ENCODE results near the gene MCF2L. TPM values are rescaled to one million over a fixed set of nuclear protein-coding genes. Genes with fewer than 3 reads are reported as not detected.

Gene MCF2L
- total RNA-seq, 1 experiment from 2014 or later, result 3.0 TPM

DNA sequence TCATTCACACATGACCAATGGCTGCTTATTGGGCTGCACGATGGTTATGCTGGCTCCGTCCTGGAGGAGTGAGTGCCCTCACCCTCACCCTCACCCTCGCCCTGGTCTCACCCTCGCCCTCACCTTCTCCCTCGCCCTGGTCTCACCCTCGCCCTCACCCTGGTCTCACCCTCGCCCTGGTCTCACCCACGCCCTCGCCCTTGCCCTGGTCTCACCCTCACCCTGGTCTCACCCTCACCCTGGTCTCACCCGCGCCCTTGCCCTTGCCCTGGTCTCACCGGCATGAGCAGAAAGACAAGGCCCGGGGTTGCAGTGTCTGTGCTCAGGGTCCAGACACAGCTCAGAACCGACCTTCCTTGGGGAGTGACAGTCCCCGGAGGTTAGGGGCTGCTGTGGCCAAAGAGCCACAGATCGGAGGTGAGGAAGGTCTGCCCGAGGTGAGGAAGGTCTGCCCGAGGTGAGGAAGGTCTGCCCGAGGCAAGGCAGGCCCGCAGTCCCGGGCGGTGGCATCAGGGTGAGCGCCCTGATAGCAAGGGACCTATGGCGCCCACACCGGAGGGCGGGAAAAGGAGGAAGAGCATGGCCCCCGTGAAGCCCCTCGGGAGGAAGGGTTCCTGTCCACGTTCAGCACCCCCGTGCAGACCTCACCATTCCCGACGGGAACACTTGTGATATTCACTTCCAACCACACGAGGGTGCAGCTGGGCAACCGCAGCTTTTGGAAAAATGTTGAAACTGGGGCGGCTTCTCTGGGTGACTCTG, 65.6 kb downstream of the MCF2L start:
- in situ Hi-C loops (cut with HindIII; ENCODE audit: low pct_unique_long_range_greater_than_20kb, low sequenced_read_pairs), result no loop called here
- DNase-seq (ENCODE audit: low read depth), result no peak

DNA sequence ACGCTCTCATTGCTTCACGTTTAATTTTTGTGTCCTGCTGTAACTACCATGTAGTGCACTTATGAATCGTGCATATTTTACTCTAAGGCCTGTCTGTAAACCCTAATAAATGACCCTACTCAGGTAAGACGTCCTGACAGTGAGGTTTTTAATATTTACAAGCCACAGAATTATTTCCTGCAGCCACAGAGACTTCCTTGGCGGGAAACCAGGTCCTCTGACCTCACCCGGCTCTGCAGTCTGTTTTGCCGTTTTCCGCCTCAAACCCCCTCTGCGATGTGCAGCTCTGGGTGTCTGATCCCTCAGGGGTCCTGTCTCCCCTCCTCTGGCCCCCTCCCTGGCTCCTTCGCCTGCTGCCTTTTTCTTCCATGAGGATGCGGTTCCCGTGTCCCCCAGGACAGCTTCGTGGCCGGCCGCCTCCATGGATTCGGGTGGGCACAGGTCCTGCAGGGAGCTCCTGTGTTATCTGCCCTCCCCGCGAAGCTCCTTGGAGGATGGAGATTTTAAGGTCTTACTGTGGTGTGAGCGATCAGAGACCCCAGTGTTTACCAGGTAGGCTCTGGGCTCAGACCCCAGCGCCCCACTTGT, 66.3 kb downstream of the MCF2L start:
- in situ Hi-C loops (cut with HindIII; ENCODE audit: low pct_unique_long_range_greater_than_20kb, low sequenced_read_pairs), result no loop called here
- no peak for DNase-seq (ENCODE audit: low read depth)

DNA sequence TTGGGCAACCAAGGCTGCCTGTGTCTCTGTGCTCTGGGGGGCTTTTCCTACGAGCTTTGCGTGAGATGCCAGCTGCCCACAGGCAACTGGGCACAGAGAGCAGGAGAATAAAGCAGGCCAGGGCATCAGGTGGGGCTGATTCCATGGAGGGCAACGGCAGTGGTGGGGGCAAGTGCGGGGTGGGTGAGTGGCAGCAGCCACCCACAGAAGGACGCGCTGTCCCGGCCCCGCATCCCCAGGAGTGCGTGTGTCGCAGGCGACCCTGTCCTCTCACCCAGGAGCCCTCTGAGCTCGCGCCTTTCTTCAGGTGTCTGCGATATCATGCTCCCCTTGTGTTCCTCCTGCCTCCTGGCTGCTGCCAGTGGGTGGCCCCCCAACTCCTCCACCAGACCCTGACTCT, 67.4 kb downstream of the MCF2L start:
- no peak for DNase-seq (ENCODE audit: low read depth)
- in situ Hi-C loops (cut with HindIII; ENCODE audit: low pct_unique_long_range_greater_than_20kb, low sequenced_read_pairs), result no loop called here

DNA sequence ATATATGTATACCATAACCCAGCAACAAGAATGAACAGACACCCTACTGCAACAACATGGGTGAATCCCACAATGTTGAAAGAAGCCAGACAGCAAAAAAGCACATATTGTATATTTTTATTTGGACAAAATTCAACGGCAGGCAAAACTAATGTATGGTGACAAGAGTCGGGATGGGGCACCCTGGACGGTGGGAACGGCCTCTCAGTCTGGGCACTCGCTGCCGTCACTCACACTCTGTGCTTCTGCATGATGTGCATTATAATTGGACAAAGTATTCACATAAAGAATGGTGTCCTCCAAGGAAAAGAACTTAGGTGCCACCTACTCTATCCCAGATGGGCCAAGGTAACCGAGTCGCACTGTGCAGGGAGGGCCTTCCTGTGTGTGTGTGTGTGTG, 71.0 kb downstream of the MCF2L start:
- DNase-seq (ENCODE audit: low read depth), result no peak
- in situ Hi-C loops (cut with HindIII; ENCODE audit: low pct_unique_long_range_greater_than_20kb, low sequenced_read_pairs), result no loop called here

DNA sequence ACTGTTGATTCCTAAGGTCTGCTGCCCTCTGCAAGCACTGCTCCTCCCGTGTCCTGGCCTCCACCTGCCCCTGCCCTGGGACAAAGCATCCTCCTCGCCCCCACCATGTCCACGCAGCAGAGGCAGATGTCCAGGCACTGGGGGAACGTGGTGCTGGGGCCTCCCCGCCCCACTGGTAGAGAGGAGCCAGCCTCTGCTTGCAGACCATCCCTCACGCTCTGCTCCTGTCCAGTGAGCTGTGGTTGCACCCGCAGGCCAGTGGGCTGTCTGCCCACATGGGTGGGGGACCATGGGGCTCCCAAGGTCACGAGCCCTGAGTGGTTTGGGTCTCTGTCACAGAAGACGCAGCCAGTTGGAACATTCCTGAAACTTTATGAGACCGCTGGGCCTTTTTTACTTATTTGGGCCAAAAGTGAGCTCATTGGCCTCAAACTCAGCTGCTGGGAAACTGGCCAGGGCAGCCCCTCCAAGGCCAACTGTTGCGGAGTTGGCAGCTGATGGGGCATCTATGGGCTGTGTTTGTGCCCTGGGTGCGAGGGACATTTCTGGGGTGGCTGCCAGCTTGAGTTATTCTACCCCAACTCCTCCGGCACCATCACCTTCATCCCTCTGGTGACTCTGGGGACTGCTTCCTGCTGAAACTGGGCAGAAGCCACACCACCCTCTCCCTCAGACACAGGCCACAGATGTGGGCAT, 71.7 kb downstream of the MCF2L start:
- DNase-seq (ENCODE audit: low read depth), result no peak
- in situ Hi-C loops (cut with HindIII; ENCODE audit: low pct_unique_long_range_greater_than_20kb, low sequenced_read_pairs), result no loop called here

DNA sequence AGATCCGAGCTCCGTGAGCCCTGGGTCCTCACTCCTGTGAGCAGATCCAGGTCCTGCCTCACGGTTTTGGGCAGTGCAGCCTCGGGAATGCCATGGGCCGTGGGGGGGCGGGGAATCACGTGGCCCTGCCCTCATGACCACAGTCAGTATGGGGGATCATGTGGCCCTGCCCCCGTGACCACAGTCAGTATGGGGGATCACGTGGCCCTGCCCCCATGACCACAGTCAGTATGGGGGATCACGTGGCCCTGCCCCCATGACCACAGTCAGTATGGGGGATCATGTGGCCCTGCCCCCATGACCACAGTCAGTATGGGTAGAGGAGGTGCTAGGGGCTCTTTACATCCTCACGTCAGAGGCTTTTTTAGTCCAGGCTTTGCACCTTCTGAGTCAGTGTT, 72.3 kb downstream of the MCF2L start:
- in situ Hi-C loops (cut with HindIII; ENCODE audit: low pct_unique_long_range_greater_than_20kb, low sequenced_read_pairs), result no loop called here
- no peak for DNase-seq (ENCODE audit: low read depth)

DNA sequence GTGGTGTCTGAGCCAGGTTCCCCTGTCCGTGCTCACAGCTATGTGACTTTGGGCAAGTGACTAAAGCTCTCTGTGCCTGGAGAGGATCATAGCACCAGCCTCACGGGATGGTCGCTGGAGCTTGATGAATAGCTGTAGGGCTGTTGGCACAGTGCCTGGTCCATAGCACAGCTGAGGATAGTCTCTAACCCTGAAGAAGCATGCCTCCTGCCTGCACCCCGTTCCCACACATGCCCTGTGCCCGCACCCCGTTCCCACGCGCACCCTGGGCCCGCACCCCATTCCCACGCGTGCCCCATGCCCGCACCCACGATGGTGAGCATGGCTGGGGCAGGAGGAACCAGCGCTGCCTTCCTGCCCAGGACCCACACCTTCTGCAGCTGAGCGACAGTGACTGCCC, 72.9 kb downstream of the MCF2L start:
- DNase-seq (ENCODE audit: low read depth), result no peak
- in situ Hi-C loops (cut with HindIII; ENCODE audit: low pct_unique_long_range_greater_than_20kb, low sequenced_read_pairs), result no loop called here

DNA sequence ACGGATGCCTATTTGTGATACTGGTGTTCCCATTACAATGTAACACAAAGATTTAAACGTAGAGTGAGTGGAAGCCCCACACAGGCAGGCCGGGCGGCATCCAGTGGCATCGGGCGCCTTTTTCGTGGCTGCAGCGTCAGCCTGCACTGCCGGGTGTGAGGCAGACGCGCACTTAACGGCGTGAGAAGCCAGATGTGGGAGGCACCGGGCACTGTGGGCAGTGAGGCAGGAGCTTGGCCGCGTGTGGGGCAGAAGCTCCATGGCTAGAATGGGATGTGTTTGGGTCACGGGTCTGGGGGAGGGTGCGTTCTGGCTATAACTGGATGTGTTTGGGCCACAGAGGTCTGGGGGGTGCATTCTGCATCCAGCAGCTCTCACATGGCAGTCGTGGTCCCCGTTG, 73.4 kb downstream of the MCF2L start:
- no peak for DNase-seq (ENCODE audit: low read depth)
- in situ Hi-C loops (cut with HindIII; ENCODE audit: low pct_unique_long_range_greater_than_20kb, low sequenced_read_pairs), result no loop called here

DNA sequence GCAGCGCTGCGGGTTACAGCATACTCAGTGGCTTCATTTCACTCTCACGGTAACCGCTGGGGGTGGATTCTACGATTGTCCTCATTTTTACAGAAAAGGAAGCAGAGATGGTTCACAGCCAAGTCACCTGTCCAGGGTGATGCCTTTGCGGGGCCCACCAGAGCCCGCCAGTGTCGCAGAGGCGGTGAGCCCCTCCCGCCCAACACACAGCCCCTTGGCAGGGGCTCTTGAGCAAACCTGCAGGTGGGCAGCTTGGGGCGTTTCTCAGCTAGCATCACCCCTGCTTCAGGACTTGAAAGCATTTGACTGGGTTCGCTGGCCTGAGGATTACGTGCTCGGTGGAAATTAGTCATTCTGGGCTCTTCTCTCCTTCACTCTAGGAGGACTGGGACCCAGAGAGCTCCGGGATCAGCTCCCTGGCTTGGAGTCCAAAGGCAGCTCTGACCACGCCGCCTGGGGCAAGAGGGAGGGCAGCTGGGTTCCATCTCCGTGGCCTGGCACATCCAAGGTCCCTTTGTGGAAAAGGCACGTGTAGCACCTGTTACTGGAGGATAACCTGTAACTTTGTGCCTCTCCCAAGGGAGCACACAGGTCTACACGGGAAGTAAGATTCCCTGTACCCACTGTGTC, 74.1 kb downstream of the MCF2L start:
- in situ Hi-C loops (cut with HindIII; ENCODE audit: low pct_unique_long_range_greater_than_20kb, low sequenced_read_pairs), result no loop called here
- no peak for DNase-seq (ENCODE audit: low read depth)

DNA sequence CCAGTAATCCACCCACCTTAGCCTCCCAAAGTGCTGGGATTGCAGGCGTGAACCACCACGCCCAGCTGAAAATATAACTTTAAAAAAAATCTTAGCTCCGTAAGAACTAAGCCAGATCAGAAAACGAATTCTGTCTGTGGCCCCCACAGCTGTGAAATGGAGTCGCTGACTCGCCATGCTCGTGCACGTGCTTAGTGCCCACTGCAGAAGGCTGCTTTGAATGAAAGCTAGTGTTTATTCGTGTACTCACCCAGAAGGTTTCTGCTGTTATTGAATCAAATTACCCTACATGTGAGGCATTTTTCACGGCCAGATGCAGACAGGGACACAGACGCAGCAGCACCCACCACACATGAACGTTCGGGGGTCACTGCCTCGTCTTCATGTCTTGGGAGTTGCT, 74.9 kb downstream of the MCF2L start:
- DNase-seq (ENCODE audit: low read depth), result no peak
- in situ Hi-C loops (cut with HindIII; ENCODE audit: low pct_unique_long_range_greater_than_20kb, low sequenced_read_pairs), result no loop called here

DNA sequence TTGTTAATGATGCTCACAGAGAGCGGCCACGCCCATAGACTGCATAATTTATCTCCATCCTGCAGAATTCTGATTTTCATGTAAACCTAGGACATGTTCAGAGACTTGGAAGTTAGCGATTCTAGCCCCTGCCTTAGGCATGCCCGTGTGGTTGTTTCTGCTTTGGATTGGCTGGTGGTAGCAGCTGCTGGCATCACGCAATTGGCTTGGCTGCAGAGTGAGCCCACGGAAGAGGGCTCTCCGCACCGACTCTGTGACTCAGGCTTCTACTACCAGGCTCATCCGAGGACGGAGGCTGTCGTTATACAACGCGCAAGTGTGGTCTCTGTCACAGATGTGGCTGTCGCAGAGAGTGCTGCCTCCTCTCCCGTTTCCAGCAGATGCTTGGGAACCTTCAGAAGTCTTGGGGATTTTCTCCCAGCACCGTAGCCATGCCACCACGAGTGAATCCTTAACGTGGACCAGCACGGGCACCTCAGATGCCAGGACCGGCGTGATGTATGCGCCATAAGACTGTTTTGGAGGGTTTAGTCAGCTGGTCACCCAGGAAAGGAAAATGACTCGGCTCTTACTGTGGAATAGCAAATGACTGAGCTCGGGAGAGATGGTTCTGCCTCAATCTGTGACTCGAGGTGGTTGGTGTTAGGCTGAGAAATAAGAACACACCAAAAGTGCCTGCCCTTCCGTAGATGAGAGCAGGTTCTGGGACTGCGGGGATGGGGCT, 75.5 kb downstream of the MCF2L start:
- in situ Hi-C loops (cut with HindIII; ENCODE audit: low pct_unique_long_range_greater_than_20kb, low sequenced_read_pairs), result no loop called here
- DNase-seq (ENCODE audit: low read depth), result no peak

DNA sequence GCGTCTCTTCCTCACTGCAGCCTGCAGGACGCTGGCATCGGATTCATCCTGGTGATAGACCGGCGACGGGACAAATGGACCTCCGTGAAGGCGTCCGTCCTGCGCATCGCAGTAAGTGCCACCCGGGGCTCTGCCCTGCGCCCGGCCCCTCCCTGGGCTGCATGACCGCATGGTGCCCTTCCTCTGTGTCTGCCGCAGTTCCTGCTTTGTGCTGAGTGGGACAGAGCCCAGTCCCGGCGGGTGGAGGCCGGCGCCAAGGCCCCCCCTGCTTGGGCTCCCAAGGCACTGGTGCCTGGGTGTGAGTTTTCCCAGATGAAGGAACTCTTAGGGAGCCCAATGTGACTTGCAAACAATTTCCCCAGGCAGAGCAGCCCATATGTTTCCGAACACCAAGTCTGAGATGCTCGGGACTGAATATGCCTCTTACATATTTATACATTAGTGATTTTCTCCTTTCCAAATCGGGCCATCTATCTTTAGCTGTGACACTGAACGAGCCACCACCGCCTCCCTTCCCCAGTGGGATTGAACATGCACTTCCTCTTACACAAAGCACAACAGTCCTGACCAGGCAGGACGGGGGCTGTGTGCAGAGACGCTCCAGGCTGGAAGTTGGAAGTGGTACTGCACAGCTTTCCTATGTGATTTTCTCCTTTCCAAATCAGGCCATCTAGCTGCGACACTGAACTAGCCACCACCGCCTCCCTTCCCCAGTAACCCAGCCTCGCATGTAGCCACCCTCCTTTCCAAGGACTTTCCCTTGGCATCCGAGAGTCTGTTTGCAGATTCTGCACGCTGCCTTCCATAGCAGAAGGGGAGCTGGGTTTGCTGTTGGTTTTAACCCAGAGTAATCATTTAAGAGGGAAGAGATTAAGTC, 76.5 kb downstream of the MCF2L start:
- in situ Hi-C loops (cut with HindIII; ENCODE audit: low pct_unique_long_range_greater_than_20kb, low sequenced_read_pairs), result no loop called here

DNA sequence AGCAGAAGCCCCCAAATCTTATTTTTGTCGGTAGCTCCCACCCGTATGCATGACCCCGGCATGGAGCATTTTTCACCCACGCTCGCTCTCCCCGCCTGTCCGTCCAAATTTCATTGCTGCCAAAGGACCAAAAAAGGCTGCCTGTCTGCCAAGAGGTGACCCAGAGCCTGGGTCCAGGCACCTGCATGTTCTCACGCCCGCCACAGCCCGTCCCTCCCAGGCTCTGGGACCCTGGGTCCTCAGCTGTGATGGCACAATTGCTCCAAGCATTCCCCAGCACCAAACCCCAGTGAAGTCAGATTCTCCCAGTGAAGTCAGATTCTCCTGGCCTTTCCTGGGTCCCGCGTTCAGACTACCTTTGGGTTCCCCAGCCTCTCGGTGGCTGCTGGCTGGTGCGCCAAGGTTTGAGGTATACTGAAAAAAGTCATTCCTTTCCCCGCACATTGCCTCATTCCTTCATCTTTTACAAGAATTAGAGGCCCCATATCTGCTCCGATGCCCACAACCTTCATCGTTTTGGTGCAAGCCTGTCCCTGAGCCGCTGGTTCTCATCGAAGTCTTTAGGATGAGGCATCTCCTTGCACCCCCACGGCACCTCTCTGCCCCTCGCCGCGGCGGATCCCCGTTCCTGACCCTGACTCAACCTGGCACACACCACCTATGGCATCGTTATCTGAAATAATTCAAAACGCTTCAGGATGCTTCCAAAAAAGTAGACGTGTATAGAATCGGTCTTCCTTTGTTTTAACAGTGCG, 77.3 kb downstream of the MCF2L start:
- no peak for DNase-seq (ENCODE audit: low read depth)
- in situ Hi-C loops (cut with HindIII; ENCODE audit: low pct_unique_long_range_greater_than_20kb, low sequenced_read_pairs), result no loop called here

More for the DNA sequence above, 76.5 kb downstream of the MCF2L start:
- no peak for DNase-seq (ENCODE audit: low read depth)

DNA sequence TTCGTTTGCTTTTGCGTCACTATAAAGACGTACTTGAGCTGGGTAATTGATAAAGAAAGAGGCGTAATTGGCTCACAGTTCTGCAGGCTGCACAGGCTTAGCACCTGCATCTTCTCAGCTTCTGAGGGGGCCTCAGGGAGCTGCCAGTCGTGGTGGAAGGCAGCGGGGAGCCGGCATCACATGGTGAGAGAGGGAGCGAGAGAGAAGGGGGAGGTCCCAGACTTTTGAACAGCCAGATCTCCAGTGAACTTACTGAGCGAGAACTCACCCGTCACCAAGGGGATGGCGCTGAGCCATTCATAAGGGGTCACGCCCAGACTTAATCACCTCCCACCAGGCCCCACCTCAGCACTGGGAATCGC, 77.8 kb downstream of the MCF2L start:
- in situ Hi-C loops (cut with HindIII; ENCODE audit: low pct_unique_long_range_greater_than_20kb, low sequenced_read_pairs), result no loop called here
- DNase-seq (ENCODE audit: low read depth), result no peak

DNA sequence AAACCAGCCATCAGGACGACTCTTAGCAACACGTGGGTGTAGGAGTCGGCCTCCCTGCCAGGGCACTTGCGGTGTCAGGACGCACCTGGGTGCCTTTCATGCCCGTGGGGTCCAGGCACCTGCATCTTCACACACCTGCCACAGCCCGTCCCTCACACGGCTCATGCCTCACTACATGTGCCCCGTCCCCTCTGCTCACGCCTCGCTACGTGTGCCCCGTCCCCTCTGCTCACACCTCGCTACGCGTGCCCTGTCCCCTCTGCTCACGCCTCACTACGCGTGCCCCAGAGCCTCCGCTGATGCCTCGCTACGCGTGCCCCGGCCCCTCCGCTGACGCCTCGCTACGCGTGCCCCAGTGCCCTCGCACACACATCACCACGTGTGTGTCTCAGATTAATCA, 78.6 kb downstream of the MCF2L start:
- in situ Hi-C loops (cut with HindIII; ENCODE audit: low pct_unique_long_range_greater_than_20kb, low sequenced_read_pairs), result no loop called here
- DNase-seq (ENCODE audit: low read depth), result no peak

DNA sequence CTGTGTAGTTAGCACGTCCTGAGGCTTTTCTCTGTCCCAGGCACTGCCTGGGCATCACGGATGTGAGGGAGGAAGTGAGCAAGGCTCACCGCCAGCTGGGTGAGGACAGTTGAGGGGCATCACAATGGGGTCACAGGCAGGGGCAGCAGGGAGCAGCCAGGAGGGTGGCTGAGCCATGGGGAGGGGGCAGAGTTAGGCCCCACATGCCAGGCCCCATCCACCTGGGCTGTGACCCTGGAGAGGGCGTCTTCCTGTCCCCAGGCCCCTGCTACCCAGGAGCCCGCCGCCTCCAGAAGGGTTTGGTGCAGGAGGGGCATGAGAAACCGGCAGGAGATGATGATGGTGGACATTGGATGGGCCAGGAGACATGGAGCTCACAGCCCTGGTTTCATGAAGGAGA, 79.8 kb downstream of the MCF2L start:
- DNase-seq (ENCODE audit: low read depth), result no peak
- in situ Hi-C loops (cut with HindIII; ENCODE audit: low pct_unique_long_range_greater_than_20kb, low sequenced_read_pairs), result no loop called here

DNA sequence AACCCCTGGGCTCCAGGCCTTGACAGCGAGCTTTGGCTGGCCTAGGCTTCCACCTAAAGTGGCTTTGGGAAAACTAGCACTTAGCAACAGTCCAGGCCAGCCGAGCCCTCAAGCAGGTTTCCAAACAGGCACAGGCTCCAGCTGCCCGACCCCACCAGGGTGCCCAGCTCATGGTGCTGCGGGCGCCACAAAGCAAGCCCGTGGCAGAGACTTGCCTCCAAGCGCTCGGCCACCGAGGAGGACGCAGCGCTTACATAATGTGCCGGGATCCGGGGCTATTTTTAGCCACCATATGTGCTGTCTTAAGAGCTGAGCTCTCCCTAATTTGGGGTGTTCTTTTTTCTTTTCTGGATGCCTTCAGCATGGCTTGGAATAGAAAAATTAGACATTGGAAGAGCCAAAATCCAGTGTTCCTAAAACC, 80.5 kb downstream of the MCF2L start:
- in situ Hi-C loops (cut with HindIII; ENCODE audit: low pct_unique_long_range_greater_than_20kb, low sequenced_read_pairs), result no loop called here

More for the DNA sequence above, 80.5 kb downstream of the MCF2L start:
- no peak for DNase-seq (ENCODE audit: low read depth)

Measured in Caki2 (cell line).